Measurements from ENCODE around the gene UBE2H. TPM values are rescaled to one million over a fixed set of nuclear protein-coding genes. Genes with fewer than 3 reads are reported as not detected.
"Not testable (repeated sequence)": the region's sequence is repeated elsewhere in the genome, so short reads cannot be mapped to it uniquely, and the experiment has no call there.

Gene UBE2H
- total RNA-seq, 1 donor, result 59.5 TPM

DNA sequence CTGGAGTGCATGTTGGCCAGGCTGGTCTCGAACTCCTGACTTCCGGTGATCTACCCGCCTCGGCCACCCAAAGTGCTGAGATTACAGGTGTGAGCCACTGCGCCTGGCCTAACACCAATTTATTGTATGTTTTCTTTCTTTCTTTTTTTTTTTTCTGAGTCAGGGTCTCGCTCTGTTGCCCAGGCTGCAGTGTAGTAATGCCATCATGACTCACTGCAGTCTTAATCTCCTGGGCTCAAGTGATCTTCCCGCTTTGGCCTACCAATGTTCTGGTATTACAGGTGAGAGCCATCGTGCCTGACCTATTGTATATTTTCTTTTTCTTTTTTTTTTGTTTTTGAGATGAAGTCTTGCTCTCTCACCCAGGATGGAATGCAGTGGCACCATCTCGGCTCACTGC, 33.8 kb upstream of the UBE2H start:
- TF ChIP-seq, protein P1, sequence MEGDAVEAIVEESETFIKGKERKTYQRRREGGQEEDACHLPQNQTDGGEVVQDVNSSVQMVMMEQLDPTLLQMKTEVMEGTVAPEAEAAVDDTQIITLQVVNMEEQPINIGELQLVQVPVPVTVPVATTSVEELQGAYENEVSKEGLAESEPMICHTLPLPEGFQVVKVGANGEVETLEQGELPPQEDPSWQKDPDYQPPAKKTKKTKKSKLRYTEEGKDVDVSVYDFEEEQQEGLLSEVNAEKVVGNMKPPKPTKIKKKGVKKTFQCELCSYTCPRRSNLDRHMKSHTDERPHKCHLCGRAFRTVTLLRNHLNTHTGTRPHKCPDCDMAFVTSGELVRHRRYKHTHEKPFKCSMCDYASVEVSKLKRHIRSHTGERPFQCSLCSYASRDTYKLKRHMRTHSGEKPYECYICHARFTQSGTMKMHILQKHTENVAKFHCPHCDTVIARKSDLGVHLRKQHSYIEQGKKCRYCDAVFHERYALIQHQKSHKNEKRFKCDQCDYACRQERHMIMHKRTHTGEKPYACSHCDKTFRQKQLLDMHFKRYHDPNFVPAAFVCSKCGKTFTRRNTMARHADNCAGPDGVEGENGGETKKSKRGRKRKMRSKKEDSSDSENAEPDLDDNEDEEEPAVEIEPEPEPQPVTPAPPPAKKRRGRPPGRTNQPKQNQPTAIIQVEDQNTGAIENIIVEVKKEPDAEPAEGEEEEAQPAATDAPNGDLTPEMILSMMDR (IDR thresholded peaks at IDR 0.05; ENCODE audit: insufficient read depth, low read length), result no peak
- no peak for DNase-seq (ENCODE audit: low read depth)

GRCh38 chr7:129980667-129981066, 27.9 kb upstream of the UBE2H start:
- TF ChIP-seq, protein P1 (IDR thresholded peaks at IDR 0.05; ENCODE audit: insufficient read depth, low read length), result no peak
- no peak for DNase-seq (ENCODE audit: low read depth)
- H3K4me3 ChIP-seq (ENCODE audit: low read depth, low read length), result no peak overlapping the region

More for the DNA sequence above, 33.8 kb upstream of the UBE2H start:
- no peak overlapping the region for H3K4me3 ChIP-seq (ENCODE audit: low read depth, low read length)

DNA sequence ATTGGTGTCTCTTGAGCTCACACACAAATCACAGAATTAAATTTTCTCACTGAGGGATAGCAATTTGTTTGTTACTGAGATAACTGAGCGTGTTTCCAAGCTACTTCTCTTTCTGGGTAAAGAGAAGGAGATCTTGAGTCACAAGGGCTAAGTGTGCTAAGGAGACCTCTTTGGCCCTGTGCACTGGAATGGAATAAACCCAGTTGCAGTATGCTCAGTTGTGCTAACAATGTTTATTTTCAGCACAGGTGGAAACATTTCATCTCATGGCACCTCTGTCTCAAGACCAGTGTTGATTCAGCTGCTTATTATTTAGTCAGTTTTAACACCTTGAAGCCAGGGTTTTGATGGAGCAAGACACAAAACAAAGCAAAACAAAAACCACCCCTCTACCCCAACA, 22.5 kb upstream of the UBE2H start:
- no peak for DNase-seq (ENCODE audit: low read depth)
- TF ChIP-seq, protein P1 (IDR thresholded peaks at IDR 0.05; ENCODE audit: insufficient read depth, low read length), result no peak
- no peak overlapping the region for H3K4me3 ChIP-seq (ENCODE audit: low read depth, low read length)

DNA sequence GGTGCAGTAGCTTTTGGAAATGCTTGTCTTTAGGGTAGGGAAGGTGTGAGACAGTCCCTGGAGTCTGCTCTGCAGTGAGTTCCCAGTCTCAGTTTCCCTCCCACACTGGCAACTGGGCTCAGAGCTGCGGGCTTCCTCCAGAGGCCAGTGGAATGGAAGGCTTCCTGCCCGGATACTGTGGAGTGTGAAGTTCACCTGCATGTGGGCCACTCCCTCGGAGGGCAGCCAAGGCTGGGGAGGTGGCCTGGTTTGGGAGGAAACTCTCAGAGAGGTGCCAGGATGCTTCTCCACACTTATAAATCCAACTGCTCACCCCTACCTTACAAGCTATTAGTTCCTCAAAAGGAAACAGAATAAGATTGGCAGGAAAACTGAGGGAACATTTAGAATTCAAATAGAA, 18.1 kb upstream of the UBE2H start:
- no peak for DNase-seq (ENCODE audit: low read depth)
- H3K4me3 ChIP-seq (ENCODE audit: low read depth, low read length), result no peak overlapping the region
- TF ChIP-seq, protein P1 (IDR thresholded peaks at IDR 0.05; ENCODE audit: insufficient read depth, low read length), result no peak

GRCh38 chr7:129969881-129970446, 17.2 kb upstream of the UBE2H start:
- DNase-seq (ENCODE audit: low read depth), result peak; percentile 83
- H3K4me3 ChIP-seq (ENCODE audit: low read depth, low read length), result no peak overlapping the region

GRCh38 chr7:129968592-129969383, 16.0 kb upstream of the UBE2H start:
- H3K4me3 ChIP-seq (ENCODE audit: low read depth, low read length), result no peak overlapping the region
- no peak for DNase-seq (ENCODE audit: low read depth)
- TF ChIP-seq, protein P1 (IDR thresholded peaks at IDR 0.05; ENCODE audit: insufficient read depth, low read length), result no peak

More at GRCh38 chr7:129969881-129970446, 17.2 kb upstream of the UBE2H start:
- TF ChIP-seq, protein P1 (IDR thresholded peaks at IDR 0.05; ENCODE audit: insufficient read depth, low read length), result no peak

GRCh38 chr7:129960204-129960475, 7.4 kb upstream of the UBE2H start:
- H3K4me3 ChIP-seq (ENCODE audit: low read depth, low read length); DNase-seq (ENCODE audit: low read depth): not testable (repeated sequence)

Measured in fibroblast of the aortic adventitia (primary cell).